ENCODE data around the gene COL13A1.

GRCh38 chr10:69847883-69848282 is 46.2 kb downstream of the COL13A1 start:
- TF ChIP-seq, protein P1, sequence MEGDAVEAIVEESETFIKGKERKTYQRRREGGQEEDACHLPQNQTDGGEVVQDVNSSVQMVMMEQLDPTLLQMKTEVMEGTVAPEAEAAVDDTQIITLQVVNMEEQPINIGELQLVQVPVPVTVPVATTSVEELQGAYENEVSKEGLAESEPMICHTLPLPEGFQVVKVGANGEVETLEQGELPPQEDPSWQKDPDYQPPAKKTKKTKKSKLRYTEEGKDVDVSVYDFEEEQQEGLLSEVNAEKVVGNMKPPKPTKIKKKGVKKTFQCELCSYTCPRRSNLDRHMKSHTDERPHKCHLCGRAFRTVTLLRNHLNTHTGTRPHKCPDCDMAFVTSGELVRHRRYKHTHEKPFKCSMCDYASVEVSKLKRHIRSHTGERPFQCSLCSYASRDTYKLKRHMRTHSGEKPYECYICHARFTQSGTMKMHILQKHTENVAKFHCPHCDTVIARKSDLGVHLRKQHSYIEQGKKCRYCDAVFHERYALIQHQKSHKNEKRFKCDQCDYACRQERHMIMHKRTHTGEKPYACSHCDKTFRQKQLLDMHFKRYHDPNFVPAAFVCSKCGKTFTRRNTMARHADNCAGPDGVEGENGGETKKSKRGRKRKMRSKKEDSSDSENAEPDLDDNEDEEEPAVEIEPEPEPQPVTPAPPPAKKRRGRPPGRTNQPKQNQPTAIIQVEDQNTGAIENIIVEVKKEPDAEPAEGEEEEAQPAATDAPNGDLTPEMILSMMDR (IDR thresholded peaks at IDR 0.05) = no peak
- TF ChIP-seq POLR2A (IDR thresholded peaks at IDR 0.05) = no peak

Data from vagina (tissue), 2 donors.